DMS114 treated with DMSO at 0.1 percent for 48 hours (cell line): ENCODE data around the gene ZNF431.
"Not testable (repeated sequence)": the region's sequence is repeated elsewhere in the genome, so short reads cannot be mapped to it uniquely, and the experiment has no call there.

ENCODE experiments used
- DNase-seq: peaks from one replicate; lab custom pipeline; 2025; ENCODE audit not compliant: unreplicated experiment; lab: John Stamatoyannopoulos, UW

Gene ZNF431

DNA sequence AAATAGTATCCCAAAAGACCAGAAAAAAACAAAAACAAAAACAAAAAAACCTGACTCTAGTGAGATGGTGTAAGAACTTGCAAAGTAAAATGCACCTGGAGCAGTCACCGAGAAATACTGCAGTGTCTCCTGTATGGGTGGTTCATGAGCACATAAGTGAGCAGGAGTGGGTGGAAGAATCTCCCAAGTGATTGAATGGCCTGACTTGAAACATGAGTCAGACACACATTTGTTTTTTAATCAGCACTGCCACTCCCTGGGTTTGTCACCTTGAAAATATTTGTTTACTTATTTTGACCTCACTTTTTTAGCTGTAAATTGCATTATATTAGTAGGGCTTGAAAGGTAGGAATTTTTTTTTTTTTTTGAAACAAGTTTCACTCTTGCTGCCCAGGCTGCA lies 2.0 kb downstream of the ZNF431 start:
- DNase-seq = no peak

DNA sequence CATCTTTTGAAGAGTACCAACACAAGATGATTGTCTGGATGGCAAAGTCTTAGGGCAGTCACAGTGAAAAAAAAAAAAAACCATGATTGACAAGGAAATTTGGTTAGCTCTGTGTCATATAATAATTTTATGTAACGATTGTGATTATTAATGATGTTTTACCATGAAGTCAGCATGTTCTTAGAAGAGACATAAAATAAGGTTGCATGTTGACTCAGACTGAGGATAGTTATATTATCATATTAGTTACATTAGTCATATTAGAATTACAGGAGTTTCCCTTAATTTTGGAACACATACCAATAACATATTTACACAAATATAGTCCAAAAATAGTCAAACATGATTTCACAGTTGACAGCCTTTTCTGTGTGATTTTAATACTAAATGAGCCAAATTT lies 5.7 kb downstream of the ZNF431 start:
- no peak for DNase-seq

DNA sequence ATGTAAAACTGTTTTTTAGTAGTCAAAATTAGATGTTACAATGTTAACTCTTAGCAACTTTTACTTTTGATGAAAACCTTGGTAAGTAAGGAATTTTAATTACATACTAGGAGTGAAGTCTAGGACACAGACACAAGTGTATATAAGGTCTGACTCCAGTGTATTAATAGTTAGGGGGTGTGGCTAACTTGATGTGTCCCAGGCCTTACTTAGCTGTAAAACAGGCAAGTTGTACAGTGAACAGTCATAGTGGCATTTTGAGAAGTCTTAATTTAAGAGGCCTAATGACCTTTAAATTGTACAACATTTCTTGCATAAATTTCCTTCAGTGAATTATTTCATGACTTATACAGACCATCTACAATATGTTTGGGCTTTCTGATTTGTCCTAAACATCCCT lies 6.8 kb downstream of the ZNF431 start:
- no peak for DNase-seq

- DNase-seq = no peak
Measured at GRCh38 chr19:21149877-21150276, 8.0 kb downstream of the ZNF431 start.

DNA sequence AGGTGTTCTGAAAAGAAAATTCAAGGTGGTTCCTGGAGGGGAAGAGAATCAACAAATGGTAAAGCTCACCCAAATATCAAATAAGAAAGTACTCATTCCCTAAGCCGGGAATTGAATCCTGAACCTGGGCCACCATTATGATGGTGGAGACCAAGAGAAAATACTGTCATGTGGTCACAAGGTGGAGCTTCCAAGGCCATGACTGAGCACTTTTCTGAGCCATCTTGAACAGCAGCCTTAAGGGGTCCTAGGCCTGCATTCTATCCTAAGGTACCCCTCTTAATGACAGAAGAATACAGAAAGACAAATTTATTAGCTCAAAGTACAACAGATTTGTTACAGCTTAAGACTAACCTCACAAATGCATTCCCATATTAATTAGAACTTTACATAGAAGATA lies 9.6 kb downstream of the ZNF431 start:
- DNase-seq = no peak

DNA sequence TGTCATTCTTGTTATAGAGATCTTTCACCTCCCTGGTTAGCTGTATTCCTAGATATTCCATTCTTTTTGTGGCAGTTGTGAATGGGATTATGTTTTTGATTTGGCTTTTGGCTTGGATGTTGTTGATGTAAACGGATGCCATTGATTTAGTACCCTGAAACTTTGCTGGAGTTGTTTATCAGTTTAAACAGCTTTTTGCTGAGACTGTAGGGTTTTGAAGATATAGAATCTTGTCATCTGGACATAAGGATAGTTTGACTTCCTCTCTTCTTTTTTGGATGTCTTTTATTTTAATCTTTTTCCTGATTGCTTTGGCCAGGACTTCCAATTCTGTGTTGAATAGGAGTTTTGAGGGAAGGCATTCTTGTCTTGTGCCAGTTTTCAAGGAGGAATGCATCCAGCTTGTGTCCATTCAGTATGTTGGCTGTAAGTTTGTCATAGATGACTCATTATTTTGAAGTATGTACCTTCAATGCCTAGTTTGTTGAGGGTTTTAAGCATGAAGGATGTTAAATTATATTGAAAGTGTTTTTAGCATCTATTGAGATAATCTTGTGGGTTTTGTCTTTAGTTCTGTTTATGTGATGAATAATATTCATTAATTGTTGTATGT lies 16.8 kb downstream of the ZNF431 start:
- no peak for DNase-seq

DNA sequence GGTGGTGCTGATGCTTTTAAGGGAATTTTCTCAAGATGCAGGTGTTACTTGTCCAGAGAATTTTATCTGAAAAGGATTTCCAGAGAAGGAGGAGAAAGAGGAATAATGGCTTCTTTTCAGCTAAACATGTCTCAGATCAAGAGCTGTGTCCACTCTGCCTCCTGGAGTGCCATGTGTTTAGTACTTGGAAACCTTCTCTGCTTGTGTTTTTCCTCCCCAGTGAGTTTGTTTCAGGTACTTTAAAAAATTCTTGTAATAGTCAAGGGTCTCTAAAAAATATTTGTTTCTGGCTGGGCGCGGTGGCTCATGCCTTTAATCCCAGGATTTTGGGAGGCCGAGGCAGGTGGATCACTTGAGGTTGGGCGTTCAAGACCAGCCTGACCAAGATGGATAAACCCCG lies 22.7 kb downstream of the ZNF431 start:
- DNase-seq = no peak

GRCh38 chr19:21166436-21166835 lies 24.6 kb downstream of the ZNF431 start:
- no peak for DNase-seq

DNA sequence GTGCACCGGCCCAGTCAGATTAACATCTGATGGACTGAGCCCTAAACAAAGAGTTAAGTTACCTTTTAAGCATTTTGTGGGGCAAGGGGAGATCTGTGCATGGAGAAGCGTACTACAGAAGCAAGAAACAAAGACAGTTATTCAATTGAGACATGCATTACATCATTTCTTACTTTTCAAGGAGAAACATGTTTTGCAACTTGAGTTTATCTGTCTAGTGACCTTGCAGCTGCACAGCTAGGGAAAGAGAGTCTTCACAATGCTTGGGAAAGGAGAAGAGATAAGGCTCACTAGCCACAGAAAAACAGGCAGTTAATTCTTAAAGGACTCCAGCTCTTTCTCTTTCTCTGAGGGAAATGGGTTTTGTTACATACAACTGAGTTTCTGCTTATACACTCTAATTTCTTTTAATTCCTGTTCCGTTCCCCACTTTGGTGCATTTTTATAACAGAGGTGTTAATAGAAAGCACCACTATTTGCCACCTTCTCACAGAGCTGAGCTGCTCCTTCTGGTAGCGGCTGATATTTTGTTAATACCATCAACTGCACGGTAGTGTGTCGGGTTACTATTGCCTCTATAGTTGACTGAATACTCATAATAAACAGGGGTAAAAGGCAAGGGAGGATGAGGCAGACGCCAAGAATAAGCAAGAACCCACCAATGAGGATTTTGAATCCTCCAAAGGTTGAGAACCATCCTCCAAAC lies 55.9 kb downstream of the ZNF431 start:
- no peak for DNase-seq

GRCh38 chr19:21202865-21203494 lies 61.1 kb downstream of the ZNF431 start:
- DNase-seq = no peak

DNA sequence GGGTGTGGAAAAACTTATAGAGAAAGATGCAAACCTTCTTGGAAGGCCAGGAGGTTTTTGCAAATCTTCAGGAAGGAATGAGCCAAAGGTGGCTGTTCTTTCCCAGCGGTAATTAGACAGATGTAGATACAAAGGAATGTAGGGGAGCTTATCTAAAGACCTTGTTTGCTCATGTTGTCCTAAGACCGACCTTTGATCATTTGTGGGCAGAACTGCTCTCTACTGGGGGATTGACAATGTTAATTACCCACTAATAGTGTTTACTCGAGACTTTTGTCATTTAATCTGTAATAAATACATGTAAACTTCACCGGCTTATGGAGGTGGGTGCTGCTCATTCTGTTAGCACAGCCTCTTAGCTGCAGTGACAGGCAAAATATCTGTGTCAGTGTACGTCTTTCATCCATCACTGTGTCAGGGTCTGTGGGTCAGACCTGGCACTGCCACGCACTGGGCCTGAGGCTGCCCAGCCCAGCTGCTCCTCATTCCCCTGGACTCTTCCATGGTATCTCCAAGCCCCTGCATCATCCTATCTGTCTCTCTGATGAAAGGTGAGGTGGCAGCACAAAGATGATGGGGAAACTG lies 68.3 kb downstream of the ZNF431 start:
- no peak for DNase-seq

DNA sequence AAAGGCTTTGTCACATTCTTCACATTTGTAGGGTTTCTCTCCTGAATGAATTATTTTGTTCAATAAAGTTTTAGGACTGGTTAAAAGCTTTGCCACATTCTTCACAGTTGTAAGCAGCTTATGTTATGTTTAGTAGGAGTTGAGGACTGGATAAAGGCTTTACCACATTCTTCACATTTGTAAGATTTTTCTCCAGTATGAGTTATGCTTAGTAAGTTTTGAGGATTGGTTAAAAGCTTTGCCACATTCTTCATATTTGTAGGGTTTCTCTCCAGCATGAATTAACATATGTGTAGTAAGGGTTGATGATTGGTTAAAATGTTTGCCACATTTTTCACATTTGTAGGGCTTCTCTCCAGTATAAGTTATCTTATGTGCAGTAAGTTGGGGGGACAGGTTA lies 79.9 kb downstream of the ZNF431 start:
- no peak for DNase-seq

DNA sequence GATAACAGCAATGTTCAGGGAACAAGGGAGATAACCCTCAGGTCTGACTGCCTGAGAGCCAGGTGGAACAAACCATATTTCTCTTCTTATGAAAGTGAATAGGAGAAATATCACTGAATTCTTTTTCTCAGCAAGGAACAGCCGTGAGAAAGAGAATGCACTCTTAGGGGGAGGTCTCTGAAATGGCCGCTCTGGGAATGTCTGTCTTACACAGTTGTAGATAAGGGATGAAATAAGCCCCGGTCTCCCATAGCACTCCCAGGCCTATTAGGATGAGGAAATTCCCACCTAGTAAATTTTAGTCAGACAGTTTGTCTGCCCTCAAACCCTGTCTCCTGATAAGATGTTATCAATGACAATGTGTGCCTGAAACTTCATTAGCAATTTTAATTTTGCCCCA lies 88.1 kb downstream of the ZNF431 start:
- DNase-seq = not testable (repeated sequence)

DNA sequence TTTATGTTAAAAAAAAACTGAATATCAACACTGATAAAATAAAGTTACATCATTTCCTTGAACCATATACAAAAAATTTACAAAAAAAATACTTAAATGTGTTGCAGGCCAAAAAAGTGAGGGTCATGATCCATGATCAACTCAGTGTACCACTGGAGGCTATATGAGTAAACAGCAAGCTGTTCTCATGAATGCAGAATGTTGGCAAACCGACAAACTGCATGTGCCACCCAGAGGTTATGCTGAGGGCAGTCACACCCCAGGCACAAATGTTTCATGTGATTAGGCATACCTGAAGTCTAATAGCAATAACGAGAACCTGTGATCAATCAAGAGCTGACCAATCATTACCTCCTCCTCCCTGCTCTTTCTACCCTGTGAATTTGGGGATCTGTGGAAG lies 91.9 kb downstream of the ZNF431 start:
- DNase-seq = no peak

DNA sequence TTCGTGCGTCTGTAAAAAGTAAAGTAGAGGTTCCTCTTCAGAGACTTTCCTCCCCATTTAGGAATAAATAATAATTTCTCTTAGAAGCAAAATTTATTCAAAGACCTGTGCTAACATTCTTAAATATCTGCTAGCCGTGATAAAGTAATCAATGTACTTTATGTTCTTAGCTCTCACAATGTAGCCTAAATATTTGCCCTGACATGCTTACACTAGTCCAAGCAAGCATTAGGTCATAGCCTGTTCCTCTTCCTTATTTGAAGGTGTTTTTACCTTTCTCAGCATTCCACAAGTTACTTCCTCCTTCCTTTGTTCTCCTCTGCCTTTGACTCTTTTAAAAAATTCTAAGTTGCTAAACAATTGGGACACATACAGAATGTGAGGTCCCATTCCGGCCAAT lies 94.9 kb downstream of the ZNF431 start:
- DNase-seq = not testable (repeated sequence)

DNA sequence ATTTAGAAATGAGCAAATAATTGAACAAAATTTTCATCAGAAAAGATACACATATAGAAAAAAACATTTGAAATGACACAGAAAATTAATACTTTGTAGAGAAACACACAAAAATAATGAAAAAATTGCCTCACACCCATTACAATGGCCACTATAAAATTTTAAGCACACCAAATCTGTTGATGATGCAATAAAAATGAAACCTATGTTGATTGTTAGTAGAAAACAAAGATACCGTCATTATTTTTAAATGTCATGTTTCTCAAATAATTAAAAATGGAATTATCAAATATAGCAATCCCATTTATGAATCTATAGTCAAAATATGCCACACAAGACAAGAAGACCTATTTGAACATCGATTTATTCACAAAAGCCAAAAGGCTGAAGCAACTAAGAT lies 96.8 kb downstream of the ZNF431 start:
- DNase-seq = no peak
